HG03520 (cell line): ENCODE results near the gene MUC2.

Source experiments
- ATAC-seq: cut with Tn5 transposase; IDR thresholded peaks from one replicate; pipeline ENCODE4 v1.9.1; 2021; ENCODE audit warnings: mild to moderate bottlenecking, moderate library complexity; ENCODE audit not compliant: unreplicated experiment

MUC2 gene

GRCh38 chr11:1074244-1075221, at the start of gene MUC2:
Gene MUC2, plus strand, starts transcription at chr11:1074874.
- no peak for ATAC-seq

- ATAC-seq: no peak
Measured at GRCh38 chr11:1025410-1026162, 49.1 kb upstream of the MUC2 start.

GRCh38 chr11:1026163-1026450, 48.6 kb upstream of the MUC2 start:
- no peak for ATAC-seq

- ATAC-seq: no peak
Measured at GRCh38 chr11:1026641-1027482, 47.8 kb upstream of the MUC2 start.

GRCh38 chr11:1027483-1028290, 47.0 kb upstream of the MUC2 start:
- ATAC-seq: no peak

GRCh38 chr11:1028291-1028540, 46.5 kb upstream of the MUC2 start:
- no peak for ATAC-seq

- no peak for ATAC-seq
Measured at GRCh38 chr11:1028616-1029015, 46.1 kb upstream of the MUC2 start.

GRCh38 chr11:1029051-1029450, 45.6 kb upstream of the MUC2 start:
- ATAC-seq: no peak

- no peak for ATAC-seq
Measured at GRCh38 chr11:1029654-1030053, 45.0 kb upstream of the MUC2 start.

GRCh38 chr11:1030086-1030485, 44.6 kb upstream of the MUC2 start:
- no peak for ATAC-seq

GRCh38 chr11:1030556-1030955, 44.1 kb upstream of the MUC2 start:
- ATAC-seq: no peak

GRCh38 chr11:1031121-1031899, 43.4 kb upstream of the MUC2 start:
- no peak for ATAC-seq

GRCh38 chr11:1032310-1032891, 42.3 kb upstream of the MUC2 start:
- ATAC-seq: no peak

- ATAC-seq: no peak
Measured at GRCh38 chr11:1033016-1033798, 41.5 kb upstream of the MUC2 start.

GRCh38 chr11:1034001-1034400, 40.7 kb upstream of the MUC2 start:
- ATAC-seq: no peak

- no peak for ATAC-seq
Measured at GRCh38 chr11:1034456-1035295, 40.0 kb upstream of the MUC2 start.

GRCh38 chr11:1035577-1036283, 38.9 kb upstream of the MUC2 start:
- no peak for ATAC-seq
